NCI-H187 (cell line): ENCODE results near the gene TMEM271.

Experiments
- DNase-seq, 2 experiments: peaks; one replicate each; lab custom pipeline; 2025; lab: John Stamatoyannopoulos, UW

Gene TMEM271

GRCh38 chr4:534101-534575 is 42.0 kb downstream of the TMEM271 start:
- DNase-seq = no peak

GRCh38 chr4:533318-534100 is 42.6 kb downstream of the TMEM271 start:
- no peak for DNase-seq

- DNase-seq = no peak
These were observed 43.3 kb downstream of the TMEM271 start for GRCh38 chr4:532588-533317.

- DNase-seq = no peak
These were observed 44.2 kb downstream of the TMEM271 start for GRCh38 chr4:531721-532565.

- DNase-seq = no peak
These were observed 45.0 kb downstream of the TMEM271 start for GRCh38 chr4:531076-531475.

- DNase-seq = no peak
These were observed 45.9 kb downstream of the TMEM271 start for GRCh38 chr4:530017-530781.

GRCh38 chr4:529563-529962 is 46.5 kb downstream of the TMEM271 start:
- no peak for DNase-seq

- no peak for DNase-seq
These were observed 47.3 kb downstream of the TMEM271 start for GRCh38 chr4:528835-529234.

- no peak for DNase-seq
These were observed 47.8 kb downstream of the TMEM271 start for GRCh38 chr4:528296-528695.

GRCh38 chr4:526971-527460 is 49.1 kb downstream of the TMEM271 start:
- no peak for DNase-seq

- DNase-seq = no peak
These were observed 49.7 kb downstream of the TMEM271 start for GRCh38 chr4:526189-526909.

- DNase-seq = no peak
These were observed 50.4 kb downstream of the TMEM271 start for GRCh38 chr4:525660-526059.

- DNase-seq = no peak
These were observed 51.9 kb downstream of the TMEM271 start for GRCh38 chr4:524196-524595.
